K562 (cell line): ENCODE results near the gene PTH2. TPM values are rescaled to one million over a fixed set of nuclear protein-coding genes. Genes with fewer than 3 reads are reported as not detected.

Source experiments
- ATAC-seq: fragments of 200-7000 bp; cut with Tn5 transposase; 3 replicates; pipeline ENCODE4 v1.9.1; 2020; ENCODE audit warnings: moderate library complexity
- BruUV-seq: library from RNA; stranded (reverse); fragments of 400-500 nt; replicated peaks from 2 replicates; lab custom pipeline; 2021; lab: Mats Ljungman, UMichigan
- CTCF ChIA-PET: fragments of 300-600 bp; formaldehyde crosslinking; extraction: SDS; loops from one replicate; lab custom pipeline; 2021; ENCODE audit warnings: low intra/inter-chr PET ratio; lab: Yijun Ruan, JAX
- POLR2A ChIA-PET: fragments of 300-600, 350-650 bp; sonication (Branson Sonifier 250); formaldehyde crosslinking; extraction: SDS; loops from one replicate; lab custom pipeline; 2021; ENCODE audit warnings: antibody characterized with exemption, inconsistent platforms; lab: Yijun Ruan, JAX
- DNase-seq, 4 experiments: peaks; one replicate each; pipeline versions ENCODE4 v3.0.0 to v3.0.0-alpha.2; 2011 to 2018; ENCODE audit warnings: low spot score in 3 of 4, mixed read lengths in 3 of 4; ENCODE audit errors: extremely low read depth in 1 of 4
- FAIRE-seq: peaks from 2 replicates; lab custom pipeline; 2011; peaks lifted over from hg19 to GRCh38; lab: Jason Lieb, UNC
- H2AFZ ChIP-seq: 2 replicates; pipeline ENCODE4 v1.6.0; 2011; ENCODE audit warnings: low read depth, low read length, control low read depth, inconsistent platforms
- H3K27ac ChIP-seq: fragments of 200-600 bp; 3 replicates; pipeline ENCODE4 v1.8.0; 2011; ENCODE audit warnings: low read depth, mild to moderate bottlenecking, control low read depth, inconsistent platforms, low read length, moderate library complexity, mixed read lengths; ENCODE audit errors: extremely low read depth
- H3K27me3 ChIP-seq, 2 experiments: fragments of 300-600 bp in 1 of 2; 2 replicates in 1 of 2; 3 replicates in 1 of 2; pipeline versions ENCODE4 v1.6.0 to v1.8.0; 2011; ENCODE audit warnings: inconsistent platforms in 2 of 2, low read length in 2 of 2, mild to moderate bottlenecking in 1 of 2, mixed read lengths in 1 of 2, moderate library complexity in 1 of 2; ENCODE audit not compliant: control insufficient read depth in 2 of 2, insufficient read depth in 2 of 2
- H3K36me3 ChIP-seq: fragments of 300-600 bp; 3 replicates; pipeline ENCODE4 v1.8.0; 2011; ENCODE audit warnings: mild to moderate bottlenecking, low read length, inconsistent platforms; ENCODE audit not compliant: control insufficient read depth, insufficient read depth
- H3K4me1 ChIP-seq, 2 experiments: fragments of 200-600 bp in 1 of 2; replicated peaks in 1 of 2; 2 replicates in 1 of 2; 3 replicates in 1 of 2; pipeline versions ENCODE4 v1.5.1 to v1.8.0; 2011; ENCODE audit warnings: inconsistent platforms in 2 of 2, low read length in 2 of 2, mild to moderate bottlenecking in 1 of 2, mixed read lengths in 1 of 2, moderate library complexity in 1 of 2; ENCODE audit not compliant: control insufficient read depth in 2 of 2, insufficient read depth in 2 of 2
- H3K4me2 ChIP-seq: 2 replicates; pipeline ENCODE4 v1.6.1; 2011; ENCODE audit warnings: low read length, control low read depth, inconsistent platforms, mixed read lengths; ENCODE audit not compliant: insufficient read depth
- H3K4me3 ChIP-seq: fragments of 200-600 bp; sonication (generic), shearing (Covaris generic); 2 replicates; pipeline ENCODE4 v1.5.1; 2016; ENCODE audit warnings: control low read depth, inconsistent platforms
- H3K79me2 ChIP-seq: fragments of 200-600 bp; 3 replicates; pipeline ENCODE4 v1.8.0; 2011; ENCODE audit warnings: low read length, inconsistent platforms; ENCODE audit not compliant: control insufficient read depth, insufficient read depth
- H3K9ac ChIP-seq, 2 experiments: 2 replicates each; pipeline versions ENCODE4 v1.6.0 to v1.6.1; 2011; ENCODE audit warnings: low read depth in 2 of 2, low read length in 2 of 2, control low read depth in 1 of 2, inconsistent platforms in 1 of 2, mild to moderate bottlenecking in 1 of 2, mixed read lengths in 1 of 2; ENCODE audit not compliant: insufficient read depth in 1 of 2
- H3K9me1 ChIP-seq: one replicate; pipeline ENCODE4 v1.6.0; 2011; ENCODE audit warnings: inconsistent platforms, mild to moderate bottlenecking, low read length, moderate library complexity; ENCODE audit not compliant: control insufficient read depth, insufficient read depth
- H3K9me3 ChIP-seq: replicated peaks from 2 replicates; pipeline ENCODE4 v1.5.1; 2011; ENCODE audit warnings: low read depth, low read length, inconsistent platforms; ENCODE audit not compliant: control insufficient read depth, insufficient read depth
- H4K20me1 ChIP-seq: replicated peaks from 2 replicates; pipeline ENCODE4 v1.6.1; 2011; ENCODE audit warnings: low read length, inconsistent platforms, mixed read lengths; ENCODE audit not compliant: control insufficient read depth, insufficient read depth
- ZNF12 ChIP-seq: sonication (generic); formaldehyde crosslinking; IDR thresholded peaks from 2 replicates; pipeline ENCODE4 v1.4.0; 2020; ENCODE audit warnings: mild to moderate bottlenecking, missing genetic modification reagents
- WGBS: fragments of 100-300 bp; shearing (Covaris generic); methylation state at CpG from one replicate; pipeline ENCODE4 v1.1.6; 2016; ENCODE audit warnings: low coverage, mixed read lengths; ENCODE audit not compliant: insufficient coverage; ENCODE audit errors: missing lambda C conversion rate; 5-methylcytosine and 5-hydroxymethylcytosine counted together
- in situ Hi-C: fragments of 300-500 bp; cut with MboI; formaldehyde crosslinking; loops from 4 replicates; pipeline ENCODE4 v1.15.0; 2018; ENCODE audit warnings: inconsistent platforms, mixed read lengths
- intact Hi-C: fragments of 100-400 bp; cut with micrococcal nuclease; formaldehyde crosslinking; loops from 2 replicates; pipeline ENCODE4 v1.14.2; 2022
- polyA plus RNA-seq, 8 experiments: library from polyadenylated mRNA; depleted of rRNA in 4 of 8; stranded (reverse) in 5 of 8; unstranded in 3 of 8; fragments of >200 nt; fragmentation: Nextera tagmentation in 2 of 8; fragmentation: Illumina TruSeq in 1 of 8; extraction: Ambion mirVana in 2 of 8; extraction: Trizol in 1 of 8; gene quantifications; 2 replicates each; pipeline versions ENCODE4 v1.2.1 to v1.2.3, GENCODE V29; 2011 to 2014; ENCODE audit warnings: inconsistent platforms in 1 of 8, missing spikeins in 1 of 8
- total RNA-seq, 7 experiments: library from RNA; depleted of rRNA in 6 of 7; stranded (reverse); fragments of >200 nt in 6 of 7; fragmentation: Illumina TruSeq in 2 of 7; extraction: Trizol in 2 of 7; gene quantifications; 2 replicates each; pipeline versions ENCODE4 v1.2.1 to v1.2.3, GENCODE V29; 2011 to 2021; ENCODE audit warnings: low replicate concordance in 1 of 7
- TF ChIP-seq, protein P1 (sequence below): fragments of 450-650 bp; IDR thresholded peaks from 2 replicates; pipeline ENCODE4 v1.6.1; 2016; ENCODE audit warnings: low read depth, mild to moderate bottlenecking, moderate library complexity

PTH2 gene
- total and polyA plus RNA-seq, 9 of the 15 experiments (the other 6 are each of a cell fraction or from before 2014, with no cell fraction given) = 1.3 TPM; not detected in 8

DNA sequence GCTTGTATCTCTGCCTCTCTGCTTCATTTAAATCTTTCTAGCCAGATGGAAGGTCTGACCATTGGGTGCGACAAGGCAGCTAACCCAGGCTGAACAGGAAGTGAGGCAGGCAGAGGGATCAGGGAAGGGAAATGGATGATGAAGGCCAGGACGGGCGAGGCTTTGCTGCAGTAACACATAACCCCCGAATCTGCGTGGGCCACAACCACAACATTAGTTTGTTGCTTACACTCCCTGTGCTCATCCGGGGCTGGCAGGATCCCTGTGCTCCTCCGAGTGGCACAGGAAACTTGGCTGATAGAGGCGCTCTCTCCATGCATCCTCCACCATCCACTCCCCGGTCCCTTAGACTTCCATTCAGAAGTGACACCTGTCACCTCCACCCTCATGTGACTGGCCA, 49.7 kb upstream of the PTH2 start:
- H4K20me1 ChIP-seq = peaks cover 5% of the 10 kb centered on the region; the same call in 1 of the 2 replicates
- 60% methylated on average over 9 of the region's 9 CpGs for WGBS
- TF ChIP-seq, protein P1, sequence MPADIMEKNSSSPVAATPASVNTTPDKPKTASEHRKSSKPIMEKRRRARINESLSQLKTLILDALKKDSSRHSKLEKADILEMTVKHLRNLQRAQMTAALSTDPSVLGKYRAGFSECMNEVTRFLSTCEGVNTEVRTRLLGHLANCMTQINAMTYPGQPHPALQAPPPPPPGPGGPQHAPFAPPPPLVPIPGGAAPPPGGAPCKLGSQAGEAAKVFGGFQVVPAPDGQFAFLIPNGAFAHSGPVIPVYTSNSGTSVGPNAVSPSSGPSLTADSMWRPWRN = no peak
- peak; percentile 96 for TF ChIP-seq ZNF12 (CRISPR knock-in tag)
- TF ChIP-seq, all 486 proteins: peak for 1
- no peak for ATAC-seq
- no peak for DNase-seq
- ChIA-PET CTCF (interaction anchor here (0.6 to 0.8 kb wide), 2 partner anchors 97 to 260 kb away, joined by 3 to 9 read pairs; no protein-coding TSS in a partner anchor), POLR2A (interaction anchor here (1.0 kb wide), 1 partner anchor 18 kb away, joined by 4 read pairs; no protein-coding TSS in a partner anchor)
- Histone ChIP-seq H3K4me1 (peaks cover 16 to 53% of the 10 kb centered on the region in 2 experiments), H3K9me1 (no peaks in the 10 kb centered on the region), H3K4me2 (no peak overlapping the region), H3K27me3 (no peaks in the 10 kb centered on the region), H3K4me3 (no peak overlapping the region), H2AFZ (no peak overlapping the region), H3K79me2 (no peaks in the 10 kb centered on the region), H3K9ac (peak overlapping the region in 1 of 2 experiments; percentile 29; a peak in 1 of 4 replicates), H3K27ac (no peak overlapping the region), H3K36me3 (peaks cover 16% of the 10 kb centered on the region; the same call in 1 of the 3 replicates), H3K9me3 (no peaks in the 10 kb centered on the region)
- in situ Hi-C loops = no loop called here
- no TSS peak for BruUV-seq
- FAIRE-seq = no peak
- intact Hi-C loops = no loop called here

DNA sequence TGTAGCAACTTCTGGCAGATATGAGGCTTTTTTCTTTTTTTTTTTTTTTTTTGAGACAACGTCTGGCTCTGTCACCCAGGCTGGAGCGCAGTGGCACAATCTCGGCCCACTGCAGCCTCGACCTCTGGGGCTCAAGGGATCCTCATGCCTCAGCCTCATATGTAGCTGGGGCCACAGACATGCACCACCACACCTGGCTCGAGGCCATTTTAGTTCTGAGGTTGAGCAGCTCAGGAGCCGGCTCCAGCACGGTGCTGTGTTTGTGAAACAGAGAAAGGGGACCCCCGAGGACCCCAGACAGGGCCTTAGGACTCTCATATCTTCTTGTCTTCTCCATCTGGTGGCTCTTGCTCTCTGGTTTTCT, 47.4 kb upstream of the PTH2 start:
- DNase-seq = no peak
- no peak for ATAC-seq
- ChIA-PET POLR2A (no interaction called here), CTCF (no interaction called here)
- in situ Hi-C loops = no loop called here
- no TSS peak for BruUV-seq
- Histone ChIP-seq H3K36me3 (peaks cover 26% of the 10 kb centered on the region; the same call in 2 of the 3 replicates), H3K4me3 (no peak overlapping the region), H2AFZ (no peak overlapping the region), H3K9me3 (no peaks in the 10 kb centered on the region), H3K79me2 (no peaks in the 10 kb centered on the region), H3K27ac (no peak overlapping the region), H3K9ac (no peak overlapping the region), H3K4me1 (peaks cover 16 to 53% of the 10 kb centered on the region in 2 experiments), H3K27me3 (no peaks in the 10 kb centered on the region), H3K4me2 (no peak overlapping the region), H4K20me1 (peaks cover 5% of the 10 kb centered on the region; the same call in 1 of the 2 replicates), H3K9me1 (no peaks in the 10 kb centered on the region)
- no peak for FAIRE-seq
- intact Hi-C loops = loop anchor here (1.0 kb wide), 1 partner anchor 78 kb away; no protein-coding TSS in a partner anchor
- 73% methylated on average over 5 of the region's 8 CpGs for WGBS
